Stimulated activated CD4-positive, alpha-beta T cell treated with anti-CD3 and anti-CD28 coated beads, Interleukin-4, amount 100 ng/mL, for 24 hours (primary cell): ENCODE measurements around the gene SPTAN1.
A peak's percentile ranks its signal among the peaks of the same experiment; 100 is the strongest.
"Not testable (repeated sequence)": the region's sequence is repeated elsewhere in the genome, so short reads cannot be mapped to it uniquely, and the experiment has no call there.

Experiments used
- DNase-seq: peaks from one replicate; pipeline ENCODE4 v3.0.0-alpha.2; 2020

The SPTAN1 gene

GRCh38 chr9:128552153-128552743, at the start of gene SPTAN1:
Gene SPTAN1 (plus strand): TSS chr9:128552587. CDS start chr9:128566741, 14,154 bp downstream.
- DNase-seq: peak; percentile 93

GRCh38 chr9:128503415-128503825, 49.0 kb upstream of the SPTAN1 start:
- not testable (repeated sequence) for DNase-seq

GRCh38 chr9:128503870-128504269, 48.5 kb upstream of the SPTAN1 start:
- no peak for DNase-seq

GRCh38 chr9:128504485-128505413, 47.6 kb upstream of the SPTAN1 start, which contains the start of gene GLE1:
Gene GLE1 (plus strand): TSS chr9:128504719. CDS start chr9:128504806, 87 bp downstream.
- DNase-seq: peak; percentile 96

- no peak for DNase-seq
These were observed 47.0 kb upstream of the SPTAN1 start for GRCh38 chr9:128505414-128505765.

- not testable (repeated sequence) for DNase-seq
These were observed 46.5 kb upstream of the SPTAN1 start for GRCh38 chr9:128505906-128506305.

- DNase-seq: no peak
These were observed 39.6 kb upstream of the SPTAN1 start for GRCh38 chr9:128512820-128513219.

- no peak for DNase-seq
These were observed 30.4 kb upstream of the SPTAN1 start for GRCh38 chr9:128521956-128522355.

- no peak for DNase-seq
These were observed 29.0 kb upstream of the SPTAN1 start for GRCh38 chr9:128523199-128523925.

- no peak for DNase-seq
These were observed 25.7 kb upstream of the SPTAN1 start for GRCh38 chr9:128526720-128527119.

- DNase-seq: no peak
These were observed 23.8 kb upstream of the SPTAN1 start for GRCh38 chr9:128528445-128529160.

- no peak for DNase-seq
These were observed 23.2 kb upstream of the SPTAN1 start for GRCh38 chr9:128529191-128529590.

- no peak for DNase-seq
These were observed 19.8 kb upstream of the SPTAN1 start for GRCh38 chr9:128532581-128532980.

- DNase-seq: no peak
These were observed 11.6 kb upstream of the SPTAN1 start for GRCh38 chr9:128540634-128541360.

GRCh38 chr9:128546504-128546903, 5.9 kb upstream of the SPTAN1 start:
- DNase-seq: no peak

- DNase-seq: no peak
These were observed 3.5 kb upstream of the SPTAN1 start for GRCh38 chr9:128548876-128549275.

- peak; percentile 70 for DNase-seq
These were observed 2.2 kb upstream of the SPTAN1 start for GRCh38 chr9:128550226-128550625.

GRCh38 chr9:128550770-128551656, 1.4 kb upstream of the SPTAN1 start:
- DNase-seq: no peak

- DNase-seq: no peak
These were observed 682 bp upstream of the SPTAN1 start for GRCh38 chr9:128551657-128552152.

GRCh38 chr9:128552744-128553440, 505 bp downstream of the SPTAN1 start:
- DNase-seq: peak; percentile 53
